OCI-LY7 (cell line): ENCODE measurements around the gene DLGAP1. TPM values are rescaled to one million over a fixed set of nuclear protein-coding genes. Genes with fewer than 3 reads are reported as not detected.

Source experiments
- BruUV-seq: library from RNA; stranded (reverse); fragments of 400-500 nt; replicated peaks from 2 replicates; lab custom pipeline; 2021; lab: Mats Ljungman, UMichigan
- CTCF ChIA-PET: fragments of 300-600 bp; sonication (Branson Sonifier 250); formaldehyde crosslinking; loops from one replicate; lab custom pipeline; 2022; ENCODE audit warnings: antibody characterized with exemption; ENCODE audit not compliant: unreplicated experiment; lab: Charles Lee
- POLR2A ChIA-PET: fragments of 300-600 bp; sonication (Branson Sonifier 250); formaldehyde crosslinking; loops from one replicate; lab custom pipeline; 2022; ENCODE audit warnings: antibody characterized with exemption; lab: Charles Lee
- DNase-seq: peaks from one replicate; pipeline ENCODE4 v3.0.0-alpha.2; 2015; ENCODE audit warnings: low spot score
- H2AFZ ChIP-seq: fragments of 200-600 bp; sonication (generic), shearing (Covaris generic); 2 replicates; pipeline ENCODE4 v1.6.1; 2014; ENCODE audit warnings: mild to moderate bottlenecking, antibody characterized with exemption, low read length, moderate library complexity
- H3K27ac ChIP-seq: fragments of 200-600 bp; sonication (generic); 2 replicates; pipeline ENCODE4 v1.5.1; 2014; ENCODE audit warnings: mixed run types, low read depth, mild to moderate bottlenecking, moderate library complexity, low read length, inconsistent platforms; ENCODE audit not compliant: poor library complexity, severe bottlenecking
- H3K36me3 ChIP-seq: fragments of 200-600 bp; sonication (generic); 2 replicates; pipeline ENCODE4 v1.6.1; 2014; ENCODE audit warnings: mild to moderate bottlenecking, antibody characterized with exemption, low read length, moderate library complexity, mixed read lengths; ENCODE audit not compliant: insufficient read depth
- H3K4me1 ChIP-seq: fragments of 200-600 bp; sonication (generic); 2 replicates; pipeline ENCODE4 v1.5.1; 2014; ENCODE audit warnings: mild to moderate bottlenecking, low read length; ENCODE audit not compliant: insufficient read depth, poor library complexity, severe bottlenecking
- H3K4me2 ChIP-seq: fragments of 200-600 bp; sonication (generic); 2 replicates; pipeline ENCODE4 v1.6.1; 2014; ENCODE audit warnings: mild to moderate bottlenecking, low read length
- H3K4me3 ChIP-seq: fragments of 200-600 bp; sonication (generic); 2 replicates; pipeline ENCODE4 v1.5.1; 2014; ENCODE audit warnings: mild to moderate bottlenecking, low read depth, low read length; ENCODE audit not compliant: poor library complexity, severe bottlenecking
- H3K79me2 ChIP-seq: fragments of 200-600 bp; sonication (generic); 2 replicates; pipeline ENCODE4 v1.6.1; 2016; ENCODE audit warnings: low read depth, mild to moderate bottlenecking, low read length, moderate library complexity, mixed read lengths; ENCODE audit not compliant: insufficient read depth
- H3K9me2 ChIP-seq: fragments of 200-600 bp; sonication (generic); 2 replicates; pipeline ENCODE4 v1.6.1; 2016; ENCODE audit warnings: mild to moderate bottlenecking, low read length, mixed read lengths; ENCODE audit not compliant: insufficient read depth
- H3K9me3 ChIP-seq: fragments of 200-600 bp; sonication (generic); 2 replicates; pipeline ENCODE4 v1.6.1; 2014; ENCODE audit warnings: mild to moderate bottlenecking, mixed run types, low read length, mixed read lengths
- H4K20me1 ChIP-seq: fragments of 200-600 bp; sonication (generic); 2 replicates; pipeline ENCODE4 v1.6.1; 2014; ENCODE audit warnings: mild to moderate bottlenecking, antibody characterized with exemption, low read length, moderate library complexity, mixed read lengths; ENCODE audit not compliant: insufficient read depth
- EZH2phosphoT487 ChIP-seq: fragments of 200-600 bp; sonication (generic); IDR thresholded peaks from 2 replicates; pipeline ENCODE4 v1.6.1; 2018; ENCODE audit warnings: low read depth, borderline replicate concordance, mild to moderate bottlenecking, mixed run types, antibody characterized with exemption, low read length, moderate library complexity, mixed read lengths
- intact Hi-C: fragments of 100-400 bp; cut with micrococcal nuclease; formaldehyde crosslinking; loops from one replicate; pipeline ENCODE4 v1.10.0; 2022; ENCODE audit not compliant: unreplicated experiment
- total RNA-seq, 2 experiments: library from RNA; depleted of rRNA in 1 of 2; stranded (reverse); fragments of >200 nt in 1 of 2; shearing (Covaris generic) in 1 of 2; gene quantifications; 2 replicates each; pipeline ENCODE4 v1.2.3, GENCODE V29; 2014 to 2022
- TF ChIP-seq, protein P1 (sequence below): fragments of 200-600 bp; sonication (generic); conservative IDR thresholded peaks from 2 replicates; pipeline ENCODE4 v1.5.1; 2014; ENCODE audit warnings: mild to moderate bottlenecking, antibody characterized with exemption, low read length, moderate library complexity, mixed read lengths

Gene DLGAP1
- total RNA-seq, 2 experiments from 2014 or later: 0.22 TPM; not detected in 1

DNA sequence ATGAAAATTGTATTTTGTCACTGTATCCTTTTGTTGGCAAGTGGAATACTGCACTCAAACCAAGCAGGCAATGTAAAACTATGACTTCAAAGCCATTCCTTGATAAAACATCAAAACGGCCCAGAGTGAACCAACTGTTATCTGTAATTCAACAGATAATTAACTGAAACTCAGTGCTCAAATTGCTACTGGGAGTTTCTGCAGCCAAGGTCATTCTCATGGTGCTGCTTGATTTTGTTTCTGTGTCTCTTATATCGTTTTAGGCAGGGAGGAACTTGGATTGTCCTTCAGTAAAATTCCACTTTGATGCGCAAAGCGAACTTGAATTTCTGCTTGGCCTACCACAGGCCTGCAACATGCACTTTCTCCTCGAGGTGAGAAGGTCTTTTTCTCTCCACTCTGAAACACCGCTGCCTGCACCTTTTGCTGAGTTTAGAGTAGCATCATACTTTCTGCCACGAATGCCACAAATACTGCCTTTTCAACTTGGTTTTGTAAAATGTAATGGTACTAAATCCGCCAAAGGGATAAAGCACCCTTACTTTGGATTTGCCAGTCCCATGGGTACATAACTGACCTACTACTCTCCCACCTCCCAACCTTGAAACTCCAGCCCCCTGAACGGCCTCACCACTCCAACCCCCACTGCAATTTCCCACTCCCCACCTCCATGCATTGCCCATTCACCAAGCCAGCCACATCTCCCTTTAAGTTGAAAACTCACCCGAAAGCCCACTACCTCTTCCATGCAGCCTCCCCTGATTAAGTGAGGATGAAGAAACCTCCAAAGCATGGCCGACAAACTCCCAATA, 800.5 kb downstream of the DLGAP1 start:
- Histone ChIP-seq H4K20me1 (no peaks in the 10 kb centered on the region), H3K36me3 (no peaks in the 10 kb centered on the region), H3K27ac (no peak overlapping the region), H3K9me2 (no peaks in the 10 kb centered on the region), H3K4me2 (no peak overlapping the region), H3K4me1 (peaks cover 61% of the 10 kb centered on the region), H3K4me3 (no peak overlapping the region), H3K79me2 (no peaks in the 10 kb centered on the region), H2AFZ (peak overlapping the region; percentile 71), H3K9me3 (no peaks in the 10 kb centered on the region; the same call in 1 of the 2 replicates)
- no TSS peak for BruUV-seq
- ChIA-PET CTCF (no interaction called here), POLR2A (no interaction called here)
- intact Hi-C loops: no loop called here
- TF ChIP-seq, protein P1, sequence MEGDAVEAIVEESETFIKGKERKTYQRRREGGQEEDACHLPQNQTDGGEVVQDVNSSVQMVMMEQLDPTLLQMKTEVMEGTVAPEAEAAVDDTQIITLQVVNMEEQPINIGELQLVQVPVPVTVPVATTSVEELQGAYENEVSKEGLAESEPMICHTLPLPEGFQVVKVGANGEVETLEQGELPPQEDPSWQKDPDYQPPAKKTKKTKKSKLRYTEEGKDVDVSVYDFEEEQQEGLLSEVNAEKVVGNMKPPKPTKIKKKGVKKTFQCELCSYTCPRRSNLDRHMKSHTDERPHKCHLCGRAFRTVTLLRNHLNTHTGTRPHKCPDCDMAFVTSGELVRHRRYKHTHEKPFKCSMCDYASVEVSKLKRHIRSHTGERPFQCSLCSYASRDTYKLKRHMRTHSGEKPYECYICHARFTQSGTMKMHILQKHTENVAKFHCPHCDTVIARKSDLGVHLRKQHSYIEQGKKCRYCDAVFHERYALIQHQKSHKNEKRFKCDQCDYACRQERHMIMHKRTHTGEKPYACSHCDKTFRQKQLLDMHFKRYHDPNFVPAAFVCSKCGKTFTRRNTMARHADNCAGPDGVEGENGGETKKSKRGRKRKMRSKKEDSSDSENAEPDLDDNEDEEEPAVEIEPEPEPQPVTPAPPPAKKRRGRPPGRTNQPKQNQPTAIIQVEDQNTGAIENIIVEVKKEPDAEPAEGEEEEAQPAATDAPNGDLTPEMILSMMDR: no peak
- TF ChIP-seq EZH2phosphoT487: no peak
- DNase-seq: no peak

DNA sequence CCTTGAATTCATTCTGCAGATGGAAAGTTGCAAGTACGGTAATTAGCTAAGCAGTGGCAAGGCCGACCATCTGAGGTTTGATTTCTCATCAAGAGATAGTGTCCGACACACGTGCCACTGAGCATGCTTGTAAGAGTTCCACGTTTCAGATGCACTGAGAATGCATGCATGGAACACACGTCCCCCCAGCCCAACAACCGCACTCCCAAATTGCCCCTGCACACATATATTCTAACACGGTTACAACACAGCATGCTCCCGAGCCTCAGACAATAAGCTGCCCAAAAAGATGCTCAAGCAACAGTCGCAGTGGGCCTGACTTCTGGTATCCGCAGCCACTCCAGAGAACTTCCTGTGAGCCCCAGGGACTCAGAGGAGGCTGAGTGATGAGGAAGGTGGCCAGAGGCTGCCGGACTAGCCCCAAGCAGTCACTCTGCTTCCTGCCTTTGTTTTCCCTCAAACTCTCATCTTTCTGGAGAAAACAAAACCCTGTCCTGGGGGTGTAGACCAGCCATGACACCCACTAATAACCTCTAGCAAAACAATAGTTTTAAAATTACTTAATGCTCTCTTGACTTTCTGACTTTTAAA, 801.2 kb downstream of the DLGAP1 start:
- no peak for DNase-seq
- BruUV-seq: no TSS peak
- Histone ChIP-seq H4K20me1 (no peaks in the 10 kb centered on the region), H3K4me1 (peaks cover 61% of the 10 kb centered on the region), H3K4me3 (no peak overlapping the region), H3K9me3 (no peaks in the 10 kb centered on the region; the same call in 1 of the 2 replicates), H3K27ac (no peak overlapping the region), H3K79me2 (no peaks in the 10 kb centered on the region), H3K4me2 (no peak overlapping the region), H3K9me2 (no peaks in the 10 kb centered on the region), H3K36me3 (no peaks in the 10 kb centered on the region), H2AFZ (peak overlapping the region; percentile 71; the same call in 1 of the 2 replicates)
- ChIA-PET POLR2A (interaction anchor here (0.8 kb wide), 1 partner anchor 81 kb away, joined by 4 read pairs; no protein-coding TSS in a partner anchor), CTCF (no interaction called here)
- intact Hi-C loops: no loop called here
- TF ChIP-seq, protein P1: no peak
- TF ChIP-seq EZH2phosphoT487: no peak
